Activated naive CD8-positive, alpha-beta T cell treated with anti-CD3 and anti-CD28 coated beads, Interleukin-2, amount 50 U/mL, for 16 hours (primary cell): Measurements from ENCODE around the gene TFPI2.
"Not testable (repeated sequence)": the region's sequence is repeated elsewhere in the genome, so short reads cannot be mapped to it uniquely, and the experiment has no call there.

ENCODE experiments used
- DNase-seq: peaks from one replicate; pipeline ENCODE4 v3.0.0-alpha.2; 2020; ENCODE audit warnings: low read depth, low spot score

Gene TFPI2

GRCh38 chr7:93890464-93891068 lies at the start of gene TFPI2:
TSS of gene TFPI2 (minus strand) at chr7:93890753. CDS start at chr7:93890678, 75 bp downstream.
- no peak for DNase-seq

GRCh38 chr7:93938293-93938692 lies 47.7 kb upstream of the TFPI2 start:
- DNase-seq, result no peak

- DNase-seq, result no peak
Observed at GRCh38 chr7:93937818-93938217, 47.3 kb upstream of the TFPI2 start.

- no peak for DNase-seq
Observed at GRCh38 chr7:93935102-93935501, 44.5 kb upstream of the TFPI2 start.

GRCh38 chr7:93933156-93933555 lies 42.6 kb upstream of the TFPI2 start:
- DNase-seq, result no peak

- no peak for DNase-seq
Observed at GRCh38 chr7:93931655-93932054, 41.1 kb upstream of the TFPI2 start.

- no peak for DNase-seq
Observed at GRCh38 chr7:93927585-93927984, 37.0 kb upstream of the TFPI2 start.

- no peak for DNase-seq
Observed at GRCh38 chr7:93926800-93927199, 36.2 kb upstream of the TFPI2 start.

- DNase-seq, result no peak
Observed at GRCh38 chr7:93923942-93924341, 33.4 kb upstream of the TFPI2 start.

- DNase-seq, result no peak
Observed at GRCh38 chr7:93923296-93923695, 32.7 kb upstream of the TFPI2 start.

- DNase-seq, result no peak
Observed at GRCh38 chr7:93921607-93922566, 31.3 kb upstream of the TFPI2 start, which contains the start of gene GNG11. TSS of gene GNG11 (plus strand) at chr7:93921735. CDS start at chr7:93922138, 403 bp downstream.

GRCh38 chr7:93921186-93921585 lies 30.6 kb upstream of the TFPI2 start:
- DNase-seq, result no peak

GRCh38 chr7:93920496-93921182 lies 30.1 kb upstream of the TFPI2 start:
- no peak for DNase-seq

- not testable (repeated sequence) for DNase-seq
Observed at GRCh38 chr7:93916315-93916714, 25.8 kb upstream of the TFPI2 start.

- DNase-seq, result not testable (repeated sequence)
Observed at GRCh38 chr7:93915888-93916287, 25.3 kb upstream of the TFPI2 start.

GRCh38 chr7:93915206-93915842 lies 24.8 kb upstream of the TFPI2 start:
- not testable (repeated sequence) for DNase-seq

- no peak for DNase-seq
Observed at GRCh38 chr7:93914581-93915066, 24.1 kb upstream of the TFPI2 start.

GRCh38 chr7:93913197-93913596 lies 22.6 kb upstream of the TFPI2 start:
- no peak for DNase-seq

- DNase-seq, result not testable (repeated sequence)
Observed at GRCh38 chr7:93911661-93912060, 21.1 kb upstream of the TFPI2 start.

- not testable (repeated sequence) for DNase-seq
Observed at GRCh38 chr7:93911242-93911641, 20.7 kb upstream of the TFPI2 start.
